ENCODE results near the gene GSG1L. TPM values are rescaled to one million over a fixed set of nuclear protein-coding genes. Genes with fewer than 3 reads are reported as not detected.
A peak's percentile ranks its signal among the peaks of the same experiment; 100 is the strongest.

The GSG1L gene
- total and polyA plus RNA-seq, 4 donors, result 0.14 to 1.3 (median 0.24) TPM

DNA sequence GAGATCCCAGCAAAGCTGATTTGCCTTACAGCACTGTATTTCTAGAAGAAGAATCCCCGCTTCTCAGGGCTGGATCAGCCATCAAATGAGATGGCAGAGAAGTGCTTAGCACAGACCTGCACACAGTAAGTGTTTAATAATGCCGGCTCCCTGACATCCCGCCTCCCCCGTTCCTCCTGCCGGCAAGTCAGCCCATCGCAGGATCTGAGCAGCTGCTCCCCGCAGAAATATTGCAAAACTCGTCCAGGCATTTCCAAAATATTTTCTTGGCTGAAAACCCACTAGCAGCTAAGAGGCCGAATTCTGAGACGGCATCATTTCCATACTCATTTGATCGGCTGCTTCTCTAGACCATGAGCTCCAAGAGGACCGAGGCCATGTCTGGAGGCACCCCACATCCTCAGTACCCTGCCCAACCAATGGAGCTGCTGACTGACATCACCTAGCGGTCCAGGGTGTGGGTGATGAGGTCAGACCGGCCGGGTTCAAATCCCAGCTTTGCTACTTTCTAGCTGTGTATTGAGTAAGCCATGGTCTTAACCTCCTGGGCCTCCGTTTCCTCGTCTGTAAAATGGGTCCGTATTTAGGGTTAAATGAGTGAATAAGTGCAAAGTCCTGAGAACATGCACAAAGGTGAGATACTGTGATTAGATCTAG is 262.1 kb downstream of the GSG1L start:
- WGBS, 2 donors, result 73 to 86% methylated on average over 18 of the region's 18 CpGs
- ATAC-seq (ENCODE audit: insufficient read depth, low FRiP score), result no peak
- TF ChIP-seq, protein P1, sequence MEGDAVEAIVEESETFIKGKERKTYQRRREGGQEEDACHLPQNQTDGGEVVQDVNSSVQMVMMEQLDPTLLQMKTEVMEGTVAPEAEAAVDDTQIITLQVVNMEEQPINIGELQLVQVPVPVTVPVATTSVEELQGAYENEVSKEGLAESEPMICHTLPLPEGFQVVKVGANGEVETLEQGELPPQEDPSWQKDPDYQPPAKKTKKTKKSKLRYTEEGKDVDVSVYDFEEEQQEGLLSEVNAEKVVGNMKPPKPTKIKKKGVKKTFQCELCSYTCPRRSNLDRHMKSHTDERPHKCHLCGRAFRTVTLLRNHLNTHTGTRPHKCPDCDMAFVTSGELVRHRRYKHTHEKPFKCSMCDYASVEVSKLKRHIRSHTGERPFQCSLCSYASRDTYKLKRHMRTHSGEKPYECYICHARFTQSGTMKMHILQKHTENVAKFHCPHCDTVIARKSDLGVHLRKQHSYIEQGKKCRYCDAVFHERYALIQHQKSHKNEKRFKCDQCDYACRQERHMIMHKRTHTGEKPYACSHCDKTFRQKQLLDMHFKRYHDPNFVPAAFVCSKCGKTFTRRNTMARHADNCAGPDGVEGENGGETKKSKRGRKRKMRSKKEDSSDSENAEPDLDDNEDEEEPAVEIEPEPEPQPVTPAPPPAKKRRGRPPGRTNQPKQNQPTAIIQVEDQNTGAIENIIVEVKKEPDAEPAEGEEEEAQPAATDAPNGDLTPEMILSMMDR (IDR thresholded peaks at IDR 0.05; ENCODE audit: control extremely low read depth, extremely low read depth), result no peak

GRCh38 chr16:27800817-27801216 is 262.7 kb downstream of the GSG1L start:
- no peaks in the 10 kb centered on the region for H3K36me3 ChIP-seq (ENCODE audit: control insufficient read depth in 4 of 4, insufficient read depth in 4 of 4, low read length in 4 of 4)
- peaks cover 0 to 2% (median 0%) of the 10 kb centered on the region in 3 donors for H3K27me3 ChIP-seq (ENCODE audit: control insufficient read depth in 3 of 3, insufficient read depth in 3 of 3, low read length in 2 of 3)
- WGBS, 2 donors, result 76% methylated on average over 9 of the region's 9 CpGs
- ATAC-seq (ENCODE audit: insufficient read depth, low FRiP score) (no peak), DNase-seq (no peak)
- no peaks in the 10 kb centered on the region for H3K4me1 ChIP-seq (ENCODE audit: control insufficient read depth in 5 of 5, insufficient read depth in 5 of 5, low read length in 5 of 5)
- TF ChIP-seq, protein P1 (IDR thresholded peaks at IDR 0.05; ENCODE audit: control extremely low read depth, extremely low read depth), result no peak
- H3K9ac ChIP-seq (ENCODE audit: insufficient read depth in 1 of 2, low read length in 2 of 2), result no peak overlapping the region
- H3K4me3 ChIP-seq, result no peak overlapping the region
- peaks cover 0 to 4% (median 0%) of the 10 kb centered on the region in 4 donors for H3K9me3 ChIP-seq (ENCODE audit: control insufficient read depth in 4 of 4, insufficient read depth in 3 of 4, low read length in 3 of 4)
- H3K27ac ChIP-seq (ENCODE audit: low read depth in 1 of 2, low read length in 1 of 2), result no peak overlapping the region

More for the DNA sequence above, 262.1 kb downstream of the GSG1L start:
- Histone ChIP-seq H3K9me3 (ENCODE audit: control insufficient read depth in 4 of 4, insufficient read depth in 3 of 4, low read length in 3 of 4) (peaks cover 0 to 4% (median 0%) of the 10 kb centered on the region in 4 donors), H3K9ac (ENCODE audit: insufficient read depth in 1 of 2, low read length in 2 of 2) (no peak overlapping the region), H3K27ac (ENCODE audit: low read depth in 1 of 2, low read length in 1 of 2) (no peak overlapping the region), H3K4me3 (no peak overlapping the region), H3K4me1 (ENCODE audit: control insufficient read depth in 5 of 5, insufficient read depth in 5 of 5, low read length in 5 of 5) (no peaks in the 10 kb centered on the region), H3K27me3 (ENCODE audit: control insufficient read depth in 3 of 3, insufficient read depth in 3 of 3, low read length in 2 of 3) (peaks cover 0 to 2% (median 0%) of the 10 kb centered on the region in 3 donors), H3K36me3 (ENCODE audit: control insufficient read depth in 4 of 4, insufficient read depth in 4 of 4, low read length in 4 of 4) (no peaks in the 10 kb centered on the region)
- DNase-seq, result peak in 2 of 3 donors; percentile 33 to 61

DNA sequence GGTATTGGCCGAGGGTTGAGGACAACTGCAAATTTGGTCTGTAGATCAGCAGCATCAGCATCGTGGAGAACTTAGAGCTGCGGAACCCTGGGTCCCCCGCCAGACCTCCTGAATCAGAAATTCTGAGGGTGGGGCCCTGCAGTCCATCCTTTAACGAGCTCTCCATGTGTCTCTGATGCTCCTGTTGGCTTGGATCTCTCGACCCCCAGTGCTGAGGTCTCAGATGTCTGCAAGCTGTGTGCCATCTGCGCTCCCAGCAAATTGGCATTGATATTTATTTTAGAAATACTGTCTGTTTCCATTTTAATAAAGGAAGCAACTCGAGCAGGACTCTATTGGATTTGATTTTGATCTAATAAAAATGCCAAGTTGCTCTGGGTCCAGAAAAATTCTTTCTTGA is 263.6 kb downstream of the GSG1L start:
- Histone ChIP-seq H3K27ac (ENCODE audit: low read depth in 1 of 2, low read length in 1 of 2) (no peak overlapping the region), H3K4me3 (no peak overlapping the region), H3K27me3 (ENCODE audit: control insufficient read depth in 3 of 3, insufficient read depth in 3 of 3, low read length in 2 of 3) (peaks cover 0 to 2% (median 0%) of the 10 kb centered on the region in 3 donors), H3K9ac (ENCODE audit: insufficient read depth in 1 of 2, low read length in 2 of 2) (no peak overlapping the region), H3K9me3 (ENCODE audit: control insufficient read depth in 4 of 4, insufficient read depth in 3 of 4, low read length in 3 of 4) (peaks cover 0 to 5% (median 0%) of the 10 kb centered on the region in 4 donors), H3K4me1 (ENCODE audit: control insufficient read depth in 5 of 5, insufficient read depth in 5 of 5, low read length in 5 of 5) (no peaks in the 10 kb centered on the region), H3K36me3 (ENCODE audit: control insufficient read depth in 4 of 4, insufficient read depth in 4 of 4, low read length in 4 of 4) (no peaks in the 10 kb centered on the region)
- DNase-seq (no peak), ATAC-seq (ENCODE audit: insufficient read depth, low FRiP score) (no peak)
- TF ChIP-seq, protein P1 (IDR thresholded peaks at IDR 0.05; ENCODE audit: control extremely low read depth, extremely low read depth), result no peak
- WGBS, 2 donors, result 68 to 79% methylated on average over 8 of the region's 8 CpGs
